CD4-positive, alpha-beta T cell treated with Interferon gamma for 1 hour (primary cell): ENCODE results near the gene TTC1.
"Not testable (repeated sequence)": the region's sequence is repeated elsewhere in the genome, so short reads cannot be mapped to it uniquely, and the experiment has no call there.

Experiments
- DNase-seq: peaks from one replicate; pipeline ENCODE4 v3.0.0-alpha.2; 2020

Gene TTC1

GRCh38 chr5:160008877-160009590 lies at the start of gene TTC1:
Gene TTC1, plus strand, starts transcription at chr5:160009139. Its CDS starts 1,390 bp downstream, at chr5:160010529.
- peak; percentile 94 for DNase-seq

- no peak for DNase-seq
Measured at GRCh38 chr5:159961176-159962160, 47.5 kb upstream of the TTC1 start.

- DNase-seq = no peak
Measured at GRCh38 chr5:159962214-159962613, 46.7 kb upstream of the TTC1 start.

- no peak for DNase-seq
Measured at GRCh38 chr5:159963935-159964334, 45.0 kb upstream of the TTC1 start.

GRCh38 chr5:159965031-159965837 lies 43.7 kb upstream of the TTC1 start:
- DNase-seq = peak; percentile 9

- DNase-seq = not testable (repeated sequence)
Measured at GRCh38 chr5:159965838-159966128, 43.2 kb upstream of the TTC1 start.

GRCh38 chr5:159969966-159970365 lies 39.0 kb upstream of the TTC1 start:
- no peak for DNase-seq

GRCh38 chr5:159971038-159971437 lies 37.9 kb upstream of the TTC1 start:
- no peak for DNase-seq

DNA sequence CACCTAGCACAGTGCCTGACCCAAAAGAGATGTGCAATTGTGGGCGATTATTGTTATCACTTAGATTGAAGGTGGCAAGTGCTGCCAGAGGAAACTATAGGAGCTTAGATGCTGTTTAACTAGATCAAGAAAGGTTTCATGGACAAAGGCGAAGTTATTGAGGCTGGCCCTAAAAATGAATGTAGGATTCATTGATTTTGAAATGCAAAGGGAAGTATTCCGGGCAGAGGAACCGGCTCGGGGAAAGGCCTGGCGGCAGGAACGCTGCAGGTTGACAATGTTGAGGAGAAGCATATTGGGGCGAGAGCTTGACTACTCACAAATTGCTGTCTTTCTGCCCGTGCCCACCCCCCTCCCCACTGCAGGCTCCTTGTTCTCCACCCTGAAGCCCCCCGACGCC lies 37.4 kb upstream of the TTC1 start:
- DNase-seq = no peak

DNA sequence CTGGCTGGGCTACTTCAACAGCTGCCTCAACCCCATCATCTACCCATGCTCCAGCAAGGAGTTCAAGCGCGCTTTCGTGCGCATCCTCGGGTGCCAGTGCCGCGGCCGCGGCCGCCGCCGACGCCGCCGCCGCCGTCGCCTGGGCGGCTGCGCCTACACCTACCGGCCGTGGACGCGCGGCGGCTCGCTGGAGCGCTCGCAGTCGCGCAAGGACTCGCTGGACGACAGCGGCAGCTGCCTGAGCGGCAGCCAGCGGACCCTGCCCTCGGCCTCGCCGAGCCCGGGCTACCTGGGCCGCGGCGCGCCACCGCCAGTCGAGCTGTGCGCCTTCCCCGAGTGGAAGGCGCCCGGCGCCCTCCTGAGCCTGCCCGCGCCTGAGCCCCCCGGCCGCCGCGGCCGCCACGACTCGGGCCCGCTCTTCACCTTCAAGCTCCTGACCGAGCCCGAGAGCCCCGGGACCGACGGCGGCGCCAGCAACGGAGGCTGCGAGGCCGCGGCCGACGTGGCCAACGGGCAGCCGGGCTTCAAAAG lies 36.9 kb upstream of the TTC1 start:
- DNase-seq = no peak

- no peak for DNase-seq
Measured at GRCh38 chr5:159972538-159973362, 36.2 kb upstream of the TTC1 start.

GRCh38 chr5:159975462-159976019 lies 33.4 kb upstream of the TTC1 start:
- DNase-seq = no peak

DNA sequence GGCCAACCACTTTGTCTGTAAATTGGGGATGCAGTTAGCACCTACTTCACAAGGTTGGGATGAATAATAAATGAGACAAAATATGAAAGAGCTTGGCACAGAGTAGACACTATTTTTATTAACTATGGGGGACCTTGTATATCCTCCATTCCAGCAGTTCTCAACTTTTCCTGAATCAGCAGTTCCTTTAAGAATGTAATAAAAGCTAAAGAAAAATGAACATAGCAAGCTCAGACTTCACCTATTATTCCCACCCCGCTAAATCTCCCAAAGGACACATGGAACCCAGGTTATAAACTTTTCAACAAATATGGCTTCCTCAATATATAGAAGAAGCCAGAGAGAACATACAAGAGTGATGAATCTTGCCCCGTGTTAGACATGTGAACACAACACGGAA lies 32.0 kb upstream of the TTC1 start:
- DNase-seq = no peak

GRCh38 chr5:159978358-159978757 lies 30.6 kb upstream of the TTC1 start:
- no peak for DNase-seq

DNA sequence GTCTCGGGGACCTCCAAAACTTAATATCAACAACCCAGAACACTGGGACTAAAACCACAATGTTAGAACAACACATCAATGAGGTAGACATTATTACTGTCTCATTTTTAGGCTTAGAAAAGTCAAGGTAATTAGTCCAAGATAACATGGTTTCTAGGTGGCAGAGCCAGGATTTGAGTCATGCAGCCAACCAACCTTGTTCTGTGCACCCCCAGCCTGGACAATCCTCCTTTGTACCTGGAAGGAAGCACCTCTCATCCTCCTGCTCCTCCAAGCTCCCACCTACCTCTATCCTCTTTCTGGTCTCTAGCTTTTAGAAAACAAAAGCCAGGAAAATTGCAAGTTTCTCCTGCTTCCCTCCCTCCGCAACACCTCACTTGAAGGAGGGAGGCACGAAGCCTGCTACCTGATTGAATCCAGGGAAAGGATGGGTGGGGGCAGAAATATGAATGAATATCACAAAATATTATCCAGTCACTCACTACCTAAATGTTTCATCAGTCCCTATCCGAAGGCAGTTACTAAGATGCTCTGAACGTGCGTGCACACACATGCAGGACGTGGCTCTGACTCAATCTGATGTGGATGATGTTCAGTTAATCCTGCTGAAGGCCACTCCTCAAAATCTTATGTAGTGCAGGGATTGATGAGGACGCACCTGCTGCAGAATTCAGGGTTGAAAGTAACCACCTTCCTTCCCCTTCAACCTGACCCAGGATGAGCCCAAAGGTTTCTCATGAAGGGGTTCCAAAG lies 26.3 kb upstream of the TTC1 start:
- no peak for DNase-seq

GRCh38 chr5:159987031-159987674 lies 21.8 kb upstream of the TTC1 start:
- peak; percentile 72 for DNase-seq

DNA sequence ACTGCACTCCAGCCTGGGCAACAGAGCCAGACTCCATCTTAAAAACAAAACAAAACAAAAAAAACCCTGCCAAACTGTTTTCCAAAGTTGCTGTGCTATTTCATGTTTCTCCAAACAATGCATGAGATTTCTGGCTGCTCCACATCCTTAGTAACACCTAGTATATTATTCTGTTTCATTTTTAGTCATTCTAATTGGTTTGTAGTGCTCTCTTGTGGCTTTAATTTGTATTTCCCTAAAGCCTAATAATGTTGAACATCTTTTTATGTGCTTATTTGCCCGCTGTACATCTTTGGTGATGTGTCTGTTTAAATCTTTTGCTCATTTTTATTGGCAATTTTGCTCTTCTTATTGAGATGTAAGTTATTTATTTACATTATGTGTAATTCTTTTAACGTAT lies 18.4 kb upstream of the TTC1 start:
- no peak for DNase-seq

GRCh38 chr5:159992566-159992965 lies 16.4 kb upstream of the TTC1 start:
- no peak for DNase-seq

- no peak for DNase-seq
Measured at GRCh38 chr5:159993194-159993593, 15.7 kb upstream of the TTC1 start.

DNA sequence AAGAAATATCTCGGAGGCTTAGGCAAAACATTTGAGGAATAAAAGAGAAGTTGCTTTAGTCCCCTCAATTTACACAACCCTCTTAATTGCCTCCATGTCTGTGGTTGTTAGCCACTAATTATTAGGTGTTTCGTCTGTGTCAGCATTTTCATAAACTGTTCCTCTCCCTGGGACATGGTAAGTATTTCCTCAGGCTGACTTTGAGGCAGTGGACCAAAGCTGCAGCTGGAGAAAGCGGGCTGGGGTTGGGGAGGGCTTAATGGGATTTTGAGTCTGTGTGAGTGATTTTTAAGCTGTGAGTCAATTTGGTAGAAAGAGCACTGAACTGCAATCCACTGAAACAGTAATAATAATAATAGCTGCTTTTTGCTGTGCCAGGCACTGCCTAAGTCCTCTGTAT lies 13.0 kb upstream of the TTC1 start:
- no peak for DNase-seq

GRCh38 chr5:160001457-160001856 lies 7.5 kb upstream of the TTC1 start:
- no peak for DNase-seq
